ENCODE data around the gene BIRC7. TPM values are rescaled to one million over a fixed set of nuclear protein-coding genes. Genes with fewer than 3 reads are reported as not detected.

Gene BIRC7
- total RNA-seq, 1 donor from 2014 or later, result not detected

DNA sequence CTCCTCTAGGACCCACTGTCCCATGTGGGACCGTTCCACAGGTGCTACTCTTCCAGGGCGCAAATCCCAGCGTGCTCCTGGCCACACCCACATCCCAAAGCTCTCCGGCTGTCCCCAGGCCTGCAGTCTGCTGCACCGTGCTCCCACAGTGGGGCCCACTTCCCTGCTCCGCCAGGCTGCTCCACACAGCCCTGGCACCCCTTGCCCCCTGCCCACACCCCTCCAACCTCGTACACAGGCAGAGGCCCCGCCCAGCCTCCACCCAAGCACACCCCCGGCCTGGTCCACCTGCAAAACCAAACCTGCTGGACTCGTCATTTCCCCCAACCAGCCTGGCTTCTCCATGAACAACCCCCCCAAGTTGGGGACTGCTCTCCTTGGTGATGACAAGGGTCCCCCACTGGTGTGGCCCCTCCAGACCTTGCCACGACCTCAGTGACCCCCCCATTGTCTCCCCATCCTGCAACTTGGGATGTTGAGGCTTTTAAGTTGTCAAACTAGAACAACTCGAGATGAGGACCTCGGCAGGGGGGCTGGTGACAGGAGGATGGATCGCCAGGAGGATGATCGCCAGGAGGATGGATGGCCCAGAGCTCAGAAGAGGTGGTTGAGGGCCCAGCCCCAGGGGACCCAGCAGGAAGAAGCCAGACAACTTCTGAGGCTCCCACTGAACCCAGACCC, 46.9 kb upstream of the BIRC7 start:
- TF ChIP-seq, protein P1, sequence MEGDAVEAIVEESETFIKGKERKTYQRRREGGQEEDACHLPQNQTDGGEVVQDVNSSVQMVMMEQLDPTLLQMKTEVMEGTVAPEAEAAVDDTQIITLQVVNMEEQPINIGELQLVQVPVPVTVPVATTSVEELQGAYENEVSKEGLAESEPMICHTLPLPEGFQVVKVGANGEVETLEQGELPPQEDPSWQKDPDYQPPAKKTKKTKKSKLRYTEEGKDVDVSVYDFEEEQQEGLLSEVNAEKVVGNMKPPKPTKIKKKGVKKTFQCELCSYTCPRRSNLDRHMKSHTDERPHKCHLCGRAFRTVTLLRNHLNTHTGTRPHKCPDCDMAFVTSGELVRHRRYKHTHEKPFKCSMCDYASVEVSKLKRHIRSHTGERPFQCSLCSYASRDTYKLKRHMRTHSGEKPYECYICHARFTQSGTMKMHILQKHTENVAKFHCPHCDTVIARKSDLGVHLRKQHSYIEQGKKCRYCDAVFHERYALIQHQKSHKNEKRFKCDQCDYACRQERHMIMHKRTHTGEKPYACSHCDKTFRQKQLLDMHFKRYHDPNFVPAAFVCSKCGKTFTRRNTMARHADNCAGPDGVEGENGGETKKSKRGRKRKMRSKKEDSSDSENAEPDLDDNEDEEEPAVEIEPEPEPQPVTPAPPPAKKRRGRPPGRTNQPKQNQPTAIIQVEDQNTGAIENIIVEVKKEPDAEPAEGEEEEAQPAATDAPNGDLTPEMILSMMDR (IDR thresholded peaks at IDR 0.05), result no peak
- no peak overlapping the region for H3K27ac Mint-ChIP-seq
- H3K36me3 Mint-ChIP-seq (ENCODE audit: low read depth), result no peaks in the 10 kb centered on the region
- ChIA-PET POLR2A (no interaction called here), CTCF (no interaction called here)
- DNase-seq, result no peak
- no peaks in the 10 kb centered on the region for H3K9me3 Mint-ChIP-seq
- no peaks in the 10 kb centered on the region for H3K27me3 Mint-ChIP-seq
- intact Hi-C loops (cut with micrococcal nuclease), result no loop called here
- no peaks in the 10 kb centered on the region for H3K4me1 Mint-ChIP-seq
- no peak overlapping the region for H3K4me3 Mint-ChIP-seq
- ATAC-seq (ENCODE audit: low read depth), result no peak

DNA sequence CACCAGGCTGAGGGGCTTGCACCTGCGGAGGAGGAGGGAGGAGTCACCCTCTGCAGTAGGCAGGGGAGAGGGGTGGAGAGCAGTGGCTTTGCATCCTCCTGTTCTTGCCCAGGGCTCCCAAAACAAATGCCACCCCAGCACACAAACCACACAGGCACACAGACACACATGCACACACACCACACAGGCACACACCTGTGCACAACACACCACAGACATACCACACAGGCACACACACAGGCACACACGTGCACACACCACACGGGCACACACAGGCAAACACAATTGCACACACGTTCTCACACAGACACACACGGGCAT, 46.4 kb upstream of the BIRC7 start:
- DNase-seq (no peak), ATAC-seq (ENCODE audit: low read depth) (no peak)
- intact Hi-C loops (cut with micrococcal nuclease), result no loop called here
- TF ChIP-seq, protein P1 (IDR thresholded peaks at IDR 0.05), result no peak
- Mint-ChIP-seq H3K4me1 (no peaks in the 10 kb centered on the region), H3K9me3 (no peaks in the 10 kb centered on the region), H3K27me3 (no peaks in the 10 kb centered on the region), H3K27ac (no peak overlapping the region), H3K36me3 (ENCODE audit: low read depth) (peaks cover under 1% of the 10 kb centered on the region), H3K4me3 (no peak overlapping the region)
- POLR2A ChIA-PET, result no interaction called here
- CTCF ChIA-PET, result no interaction called here

DNA sequence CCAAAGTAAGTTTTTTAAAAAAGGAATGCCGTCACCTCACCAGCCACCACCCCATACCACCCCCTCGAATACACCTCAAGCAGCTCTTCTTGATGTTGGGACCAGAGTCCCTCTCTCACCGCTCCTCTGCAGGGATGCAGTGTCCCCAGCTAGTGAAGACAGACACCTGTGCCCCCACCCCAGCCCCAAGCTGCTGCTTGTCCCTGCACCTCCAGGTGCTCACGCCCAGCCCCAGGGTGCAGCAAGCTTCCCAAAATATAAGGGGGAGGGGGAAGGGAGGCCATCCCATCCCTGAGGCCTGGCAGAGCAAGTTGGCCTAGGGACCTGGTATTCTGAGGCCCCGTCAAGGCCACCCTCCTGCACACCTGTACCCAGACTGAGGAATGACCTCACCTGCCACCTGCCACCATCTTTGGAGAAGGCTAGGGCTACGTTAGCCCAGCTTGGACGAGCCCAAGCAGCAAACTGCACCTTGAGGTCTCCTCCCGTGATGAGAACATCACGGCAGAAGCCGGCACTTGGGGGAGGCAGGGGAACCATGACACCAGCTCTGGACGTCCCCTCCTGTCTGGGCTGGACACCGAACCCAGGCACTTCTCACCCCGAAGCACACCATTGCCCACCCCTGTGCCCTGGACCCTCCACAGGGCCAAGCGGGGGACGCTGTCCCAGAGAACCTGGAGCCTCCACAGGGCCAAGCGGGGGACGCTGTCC, 45.7 kb upstream of the BIRC7 start:
- H3K4me1 Mint-ChIP-seq, result no peaks in the 10 kb centered on the region
- no peak for DNase-seq
- H3K27me3 Mint-ChIP-seq, result no peaks in the 10 kb centered on the region
- no peaks in the 10 kb centered on the region for H3K9me3 Mint-ChIP-seq
- TF ChIP-seq, protein P1 (IDR thresholded peaks at IDR 0.05), result no peak
- ChIA-PET POLR2A (no interaction called here), CTCF (no interaction called here)
- H3K4me3 Mint-ChIP-seq, result no peak overlapping the region
- no peak overlapping the region for H3K27ac Mint-ChIP-seq
- H3K36me3 Mint-ChIP-seq (ENCODE audit: low read depth), result peaks cover 8% of the 10 kb centered on the region
- no peak for ATAC-seq (ENCODE audit: low read depth)
- intact Hi-C loops (cut with micrococcal nuclease), result no loop called here

DNA sequence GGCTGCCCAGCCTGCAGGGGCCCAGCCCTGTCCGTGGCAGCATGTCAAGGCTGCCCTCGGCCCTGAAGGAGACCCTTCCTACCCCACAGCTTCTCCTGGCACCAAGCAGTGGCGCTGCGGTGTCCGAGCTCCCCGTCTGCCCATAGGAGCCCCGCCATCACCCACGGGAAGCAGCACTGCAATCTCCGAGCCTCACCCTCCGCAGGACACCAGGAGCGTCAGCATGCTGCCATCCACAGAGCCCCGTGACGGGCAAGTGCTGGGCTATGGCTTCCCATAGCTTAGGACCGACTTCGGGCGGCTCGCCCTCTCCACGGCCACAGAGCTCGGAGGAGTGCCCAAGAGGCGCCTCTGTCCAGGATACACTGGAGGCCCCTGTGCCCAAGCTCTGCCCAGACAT, 44.9 kb upstream of the BIRC7 start:
- Mint-ChIP-seq H3K9me3 (no peaks in the 10 kb centered on the region), H3K27ac (no peak overlapping the region), H3K4me3 (no peak overlapping the region), H3K36me3 (ENCODE audit: low read depth) (peaks cover 16% of the 10 kb centered on the region), H3K4me1 (no peaks in the 10 kb centered on the region), H3K27me3 (no peaks in the 10 kb centered on the region)
- DNase-seq, result no peak
- TF ChIP-seq, protein P1 (IDR thresholded peaks at IDR 0.05), result no peak
- CTCF ChIA-PET, result no interaction called here
- intact Hi-C loops (cut with micrococcal nuclease), result no loop called here
- no peak for ATAC-seq (ENCODE audit: low read depth)
- POLR2A ChIA-PET, result no interaction called here

DNA sequence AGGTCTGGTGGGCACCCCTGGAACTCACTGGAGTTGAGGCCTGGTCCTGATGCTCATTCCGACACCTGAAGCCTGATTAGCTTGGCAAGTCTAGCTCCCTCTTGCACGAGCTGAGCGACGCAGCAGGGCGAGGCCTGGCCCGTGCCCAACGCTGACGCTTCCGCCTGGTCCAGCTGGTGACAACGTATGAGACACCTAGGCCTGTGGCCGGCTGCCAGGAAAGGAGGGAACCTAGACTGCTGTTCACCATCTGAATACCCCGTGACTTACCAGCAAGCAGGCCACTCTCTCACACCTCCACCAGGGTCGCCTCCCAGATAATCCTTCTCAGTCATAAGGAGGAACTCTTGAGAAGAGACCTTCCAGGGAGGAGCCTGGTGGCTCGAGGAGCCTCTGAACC, 44.3 kb upstream of the BIRC7 start:
- Mint-ChIP-seq H3K36me3 (ENCODE audit: low read depth) (peaks cover 22% of the 10 kb centered on the region), H3K4me1 (no peaks in the 10 kb centered on the region), H3K27ac (no peak overlapping the region), H3K4me3 (no peak overlapping the region), H3K9me3 (no peaks in the 10 kb centered on the region), H3K27me3 (no peaks in the 10 kb centered on the region)
- DNase-seq, result no peak
- ChIA-PET CTCF (no interaction called here), POLR2A (no interaction called here)
- intact Hi-C loops (cut with micrococcal nuclease), result no loop called here
- no peak for ATAC-seq (ENCODE audit: low read depth)
- TF ChIP-seq, protein P1 (IDR thresholded peaks at IDR 0.05), result no peak

Measured in activated B cell treated with CpG ODN at 0.5 μM for 24 hours (primary cell).